K562 (cell line): ENCODE results near the gene TTC24. TPM values are rescaled to one million over a fixed set of nuclear protein-coding genes. Genes with fewer than 3 reads are reported as not detected.
A peak's percentile ranks its signal among the peaks of the same experiment; 100 is the strongest.
"Not testable (repeated sequence)": the region's sequence is repeated elsewhere in the genome, so short reads cannot be mapped to it uniquely, and the experiment has no call there.

Source experiments
- ATAC-seq: fragments of 200-7000 bp; cut with Tn5 transposase; 3 replicates; pipeline ENCODE4 v1.9.1; 2020; ENCODE audit warnings: moderate library complexity
- BruUV-seq: library from RNA; stranded (reverse); fragments of 400-500 nt; replicated peaks from 2 replicates; lab custom pipeline; 2021; lab: Mats Ljungman, UMichigan
- CTCF ChIA-PET: fragments of 300-600 bp; formaldehyde crosslinking; extraction: SDS; loops from one replicate; lab custom pipeline; 2021; ENCODE audit warnings: low intra/inter-chr PET ratio; lab: Yijun Ruan, JAX
- POLR2A ChIA-PET: fragments of 300-600, 350-650 bp; sonication (Branson Sonifier 250); formaldehyde crosslinking; extraction: SDS; loops from one replicate; lab custom pipeline; 2021; ENCODE audit warnings: antibody characterized with exemption, inconsistent platforms; lab: Yijun Ruan, JAX
- DNase-seq, 4 experiments: peaks; one replicate each; pipeline versions ENCODE4 v3.0.0 to v3.0.0-alpha.2; 2011 to 2018; ENCODE audit warnings: low spot score in 3 of 4, mixed read lengths in 3 of 4; ENCODE audit errors: extremely low read depth in 1 of 4
- FAIRE-seq: peaks from 2 replicates; lab custom pipeline; 2011; peaks lifted over from hg19 to GRCh38; lab: Jason Lieb, UNC
- H2AFZ ChIP-seq: 2 replicates; pipeline ENCODE4 v1.6.0; 2011; ENCODE audit warnings: low read depth, low read length, control low read depth, inconsistent platforms
- H3K27ac ChIP-seq: fragments of 200-600 bp; 3 replicates; pipeline ENCODE4 v1.8.0; 2011; ENCODE audit warnings: low read depth, mild to moderate bottlenecking, control low read depth, inconsistent platforms, low read length, moderate library complexity, mixed read lengths; ENCODE audit errors: extremely low read depth
- H3K27me3 ChIP-seq, 2 experiments: fragments of 300-600 bp in 1 of 2; 2 replicates in 1 of 2; 3 replicates in 1 of 2; pipeline versions ENCODE4 v1.6.0 to v1.8.0; 2011; ENCODE audit warnings: inconsistent platforms in 2 of 2, low read length in 2 of 2, mild to moderate bottlenecking in 1 of 2, mixed read lengths in 1 of 2, moderate library complexity in 1 of 2; ENCODE audit not compliant: control insufficient read depth in 2 of 2, insufficient read depth in 2 of 2
- H3K36me3 ChIP-seq: fragments of 300-600 bp; 3 replicates; pipeline ENCODE4 v1.8.0; 2011; ENCODE audit warnings: mild to moderate bottlenecking, low read length, inconsistent platforms; ENCODE audit not compliant: control insufficient read depth, insufficient read depth
- H3K4me1 ChIP-seq, 2 experiments: fragments of 200-600 bp in 1 of 2; replicated peaks in 1 of 2; 2 replicates in 1 of 2; 3 replicates in 1 of 2; pipeline versions ENCODE4 v1.5.1 to v1.8.0; 2011; ENCODE audit warnings: inconsistent platforms in 2 of 2, low read length in 2 of 2, mild to moderate bottlenecking in 1 of 2, mixed read lengths in 1 of 2, moderate library complexity in 1 of 2; ENCODE audit not compliant: control insufficient read depth in 2 of 2, insufficient read depth in 2 of 2
- H3K4me2 ChIP-seq: 2 replicates; pipeline ENCODE4 v1.6.1; 2011; ENCODE audit warnings: low read length, control low read depth, inconsistent platforms, mixed read lengths; ENCODE audit not compliant: insufficient read depth
- H3K4me3 ChIP-seq: fragments of 200-600 bp; sonication (generic), shearing (Covaris generic); 2 replicates; pipeline ENCODE4 v1.5.1; 2016; ENCODE audit warnings: control low read depth, inconsistent platforms
- H3K79me2 ChIP-seq: fragments of 200-600 bp; 3 replicates; pipeline ENCODE4 v1.8.0; 2011; ENCODE audit warnings: low read length, inconsistent platforms; ENCODE audit not compliant: control insufficient read depth, insufficient read depth
- H3K9ac ChIP-seq, 2 experiments: 2 replicates each; pipeline versions ENCODE4 v1.6.0 to v1.6.1; 2011; ENCODE audit warnings: low read depth in 2 of 2, low read length in 2 of 2, control low read depth in 1 of 2, inconsistent platforms in 1 of 2, mild to moderate bottlenecking in 1 of 2, mixed read lengths in 1 of 2; ENCODE audit not compliant: insufficient read depth in 1 of 2
- H3K9me1 ChIP-seq: one replicate; pipeline ENCODE4 v1.6.0; 2011; ENCODE audit warnings: inconsistent platforms, mild to moderate bottlenecking, low read length, moderate library complexity; ENCODE audit not compliant: control insufficient read depth, insufficient read depth
- H3K9me3 ChIP-seq: replicated peaks from 2 replicates; pipeline ENCODE4 v1.5.1; 2011; ENCODE audit warnings: low read depth, low read length, inconsistent platforms; ENCODE audit not compliant: control insufficient read depth, insufficient read depth
- H4K20me1 ChIP-seq: replicated peaks from 2 replicates; pipeline ENCODE4 v1.6.1; 2011; ENCODE audit warnings: low read length, inconsistent platforms, mixed read lengths; ENCODE audit not compliant: control insufficient read depth, insufficient read depth
- BCOR ChIP-seq: fragments of 450-650 bp; IDR thresholded peaks from 2 replicates; pipeline ENCODE4 v1.6.1; 2016
- GTF2F1 ChIP-seq: IDR thresholded peaks from 2 replicates; pipeline ENCODE4 v1.6.1; 2011; ENCODE audit warnings: low read depth, low read length, improper control_type of control experiment
- POU5F1 ChIP-seq: fragments of 150-350 bp; IDR thresholded peaks from 2 replicates; pipeline ENCODE4 v1.6.1; 2014; ENCODE audit warnings: borderline replicate concordance, low read length, low read depth, mild to moderate bottlenecking; ENCODE audit not compliant: partially characterized antibody
- SMAD3 ChIP-seq: fragments of 450-650 bp; formaldehyde crosslinking; conservative IDR thresholded peaks from 2 replicates; pipeline ENCODE4 v1.4.0; 2020; ENCODE audit warnings: mild to moderate bottlenecking
- ZNF146 ChIP-seq: IDR thresholded peaks from one replicate; pipeline ENCODE4 v1.6.1; 2018; ENCODE audit warnings: missing compliant biosample characterization; ENCODE audit not compliant: unreplicated experiment
- ZNF589 ChIP-seq: fragments of 200-800 bp; sonication (Bioruptor generic); IDR thresholded peaks from 2 replicates; pipeline ENCODE4 v1.6.1; 2016; ENCODE audit warnings: low read depth, missing genetic modification characterization, missing compliant biosample characterization
- WGBS: fragments of 100-300 bp; shearing (Covaris generic); methylation state at CpG from one replicate; pipeline ENCODE4 v1.1.6; 2016; ENCODE audit warnings: low coverage, mixed read lengths; ENCODE audit not compliant: insufficient coverage; ENCODE audit errors: missing lambda C conversion rate; 5-methylcytosine and 5-hydroxymethylcytosine counted together
- in situ Hi-C: fragments of 300-500 bp; cut with MboI; formaldehyde crosslinking; loops from 4 replicates; pipeline ENCODE4 v1.15.0; 2018; ENCODE audit warnings: inconsistent platforms, mixed read lengths
- intact Hi-C: fragments of 100-400 bp; cut with micrococcal nuclease; formaldehyde crosslinking; loops from 2 replicates; pipeline ENCODE4 v1.14.2; 2022
- polyA plus RNA-seq, 8 experiments: library from polyadenylated mRNA; depleted of rRNA in 4 of 8; stranded (reverse) in 5 of 8; unstranded in 3 of 8; fragments of >200 nt; fragmentation: Nextera tagmentation in 2 of 8; fragmentation: Illumina TruSeq in 1 of 8; extraction: Ambion mirVana in 2 of 8; extraction: Trizol in 1 of 8; gene quantifications; 2 replicates each; pipeline versions ENCODE4 v1.2.1 to v1.2.3, GENCODE V29; 2011 to 2014; ENCODE audit warnings: inconsistent platforms in 1 of 8, missing spikeins in 1 of 8
- total RNA-seq, 7 experiments: library from RNA; depleted of rRNA in 6 of 7; stranded (reverse); fragments of >200 nt in 6 of 7; fragmentation: Illumina TruSeq in 2 of 7; extraction: Trizol in 2 of 7; gene quantifications; 2 replicates each; pipeline versions ENCODE4 v1.2.1 to v1.2.3, GENCODE V29; 2011 to 2021; ENCODE audit warnings: low replicate concordance in 1 of 7

Gene TTC24
- total and polyA plus RNA-seq, 9 of the 15 experiments (the other 6 are each of a cell fraction or from before 2014, with no cell fraction given) = not detected

DNA sequence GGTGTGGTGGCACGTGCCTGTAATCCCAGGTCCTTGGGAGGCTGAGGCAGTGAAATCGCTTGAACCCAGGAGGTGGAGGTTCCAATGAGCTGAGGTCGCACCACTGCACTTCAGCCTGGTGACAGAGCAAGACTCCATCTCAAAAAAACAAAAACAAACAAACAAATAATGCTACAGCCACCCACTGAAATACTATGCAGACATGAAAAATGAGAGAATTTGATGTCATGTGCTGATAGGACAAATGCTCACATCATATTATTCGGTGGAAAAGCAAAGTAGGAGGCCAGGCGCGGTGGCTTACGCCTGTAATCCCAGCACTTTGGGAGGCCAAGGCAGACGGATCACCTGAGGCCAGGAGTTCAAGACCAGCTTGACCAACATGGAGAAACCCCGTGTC, 30.5 kb downstream of the TTC24 start:
- in situ Hi-C loops = not testable (repeated sequence)

DNA sequence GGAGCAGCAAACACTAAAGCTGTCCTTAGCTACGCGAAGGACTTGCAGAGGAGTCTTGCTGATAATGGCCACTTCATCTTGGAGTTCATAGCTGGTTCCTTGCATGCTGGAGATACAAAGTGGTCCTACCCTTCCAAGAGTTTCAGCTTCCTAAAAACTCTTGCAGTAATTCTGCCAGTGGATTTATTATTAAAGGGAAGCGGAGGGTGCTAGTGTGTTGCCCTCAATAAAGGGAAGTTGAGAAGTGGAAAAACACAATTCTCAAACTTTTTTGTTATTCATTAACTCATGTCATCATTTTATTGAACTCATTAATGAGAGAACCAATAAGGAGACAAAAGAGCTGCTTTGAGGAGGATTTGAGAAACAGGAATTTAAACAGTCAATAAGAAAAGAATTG, 33.1 kb downstream of the TTC24 start:
- ChIA-PET POLR2A (interaction anchor here (0.7 to 1.3 kb wide), 7 partner anchors 12 to 173 kb away, joined by 3 to 7 read pairs (median 3); partner anchors contain the start of gene NAXE), CTCF (interaction anchor here (0.6 kb wide), 2 partner anchors 221 to 304 kb away, joined by 3 read pairs; no protein-coding TSS in a partner anchor)
- 26% methylated on average over 3 of the region's 3 CpGs for WGBS
- Histone ChIP-seq H3K27me3 (no peaks in the 10 kb centered on the region), H3K9me1 (no peaks in the 10 kb centered on the region), H3K79me2 (no peaks in the 10 kb centered on the region), H3K4me2 (no peak overlapping the region), H3K9ac (no peak overlapping the region), H3K9me3 (no peaks in the 10 kb centered on the region), H3K36me3 (no peaks in the 10 kb centered on the region), H3K27ac (no peak overlapping the region), H3K4me1 (peaks cover 16 to 19% of the 10 kb centered on the region in 2 experiments), H4K20me1 (no peaks in the 10 kb centered on the region), H2AFZ (no peak overlapping the region), H3K4me3 (no peak overlapping the region)
- BruUV-seq = no TSS peak
- no peak for FAIRE-seq
- no peak for TF ChIP-seq POU5F1
- no peak for TF ChIP-seq GTF2F1
- TF ChIP-seq ZNF589 (CRISPR knock-in tag) = no peak
- TF ChIP-seq SMAD3 (CRISPR knock-in tag) = no peak
- no peak for DNase-seq
- in situ Hi-C loops (no loop called here), intact Hi-C loops (no loop called here)
- ATAC-seq = no peak

More for the DNA sequence above, 30.5 kb downstream of the TTC24 start:
- H3K27ac ChIP-seq, H2AFZ ChIP-seq, intact Hi-C loops, H3K4me2 ChIP-seq, DNase-seq, H3K27me3 ChIP-seq, H3K4me1 ChIP-seq, ATAC-seq, H3K9me3 ChIP-seq, H3K79me2 ChIP-seq, H3K9me1 ChIP-seq, BruUV-seq, H3K9ac ChIP-seq, H3K36me3 ChIP-seq, FAIRE-seq, H4K20me1 ChIP-seq, H3K4me3 ChIP-seq: not testable (repeated sequence)
- WGBS = 22% methylated on average over 8 of the region's 9 CpGs
- ChIA-PET POLR2A (interaction anchor here (0.8 kb wide), 1 partner anchor 13 kb away, joined by 3 read pairs; no protein-coding TSS in a partner anchor), CTCF (interaction anchor here (0.7 to 3.1 kb wide), 6 partner anchors 25 to 224 kb away, joined by 3 to 77 read pairs (median 8); no protein-coding TSS in a partner anchor)
- TF ChIP-seq ZNF146 (CRISPR knock-in tag) (peak; percentile 85), BCOR (peak; percentile 54; the same call in 1 of the 2 replicates)
